GM19467 (cell line): ENCODE data around the gene LEMD2.
"Not testable (repeated sequence)": the region's sequence is repeated elsewhere in the genome, so short reads cannot be mapped to it uniquely, and the experiment has no call there.

Experiments
- ATAC-seq: cut with Tn5 transposase; IDR thresholded peaks from one replicate; pipeline ENCODE4 v1.9.1; 2021; ENCODE audit warnings: mild to moderate bottlenecking, moderate library complexity; ENCODE audit not compliant: unreplicated experiment

Gene LEMD2

DNA sequence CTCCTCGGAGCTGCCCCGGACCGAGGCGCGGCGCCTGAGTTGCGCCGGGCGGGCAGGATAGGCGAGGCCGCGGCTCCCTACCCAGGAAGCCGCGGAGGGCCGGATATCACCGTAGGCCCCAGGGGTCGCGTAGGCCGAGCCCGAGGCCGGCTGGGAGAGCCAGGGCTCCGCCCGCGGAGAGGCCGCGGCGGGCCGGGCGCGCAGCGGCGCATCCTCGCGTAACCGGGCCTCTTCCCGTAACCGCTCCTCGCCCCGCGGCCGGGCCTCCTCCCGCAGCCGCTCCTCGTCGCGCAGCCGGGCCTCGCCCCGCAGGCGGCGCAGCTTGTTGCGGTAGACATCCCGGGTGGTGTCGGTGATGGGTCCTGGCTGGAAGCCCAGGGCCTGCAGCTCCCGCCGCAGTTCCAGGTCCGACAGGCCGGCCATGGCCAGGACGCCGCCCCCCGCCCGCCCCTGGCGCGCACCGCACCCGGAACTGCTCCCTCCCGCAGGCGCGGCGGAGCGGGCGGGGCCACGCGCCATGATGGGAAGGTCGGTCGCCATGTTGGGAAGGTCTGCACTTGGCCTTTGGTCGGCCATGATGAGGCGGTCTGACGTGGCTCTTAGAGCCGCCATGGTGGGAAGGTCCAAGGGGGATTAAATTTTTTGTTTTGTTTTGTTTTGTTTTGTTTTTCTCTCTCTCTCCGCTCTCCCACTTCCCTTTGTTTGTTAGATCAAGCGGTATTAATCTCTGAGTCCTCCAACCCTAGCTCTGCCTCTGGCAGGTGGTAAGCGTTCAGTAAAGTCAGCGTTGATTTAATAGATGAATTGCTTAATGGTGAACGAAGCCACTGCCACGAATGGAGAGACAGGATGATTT is at the start of gene LEMD2:
Gene LEMD2 (minus strand): TSS at position 437 of the 856 bp plus-strand sequence. CDS start 14 bp downstream, at position 423.
- ATAC-seq = peak; percentile 80

DNA sequence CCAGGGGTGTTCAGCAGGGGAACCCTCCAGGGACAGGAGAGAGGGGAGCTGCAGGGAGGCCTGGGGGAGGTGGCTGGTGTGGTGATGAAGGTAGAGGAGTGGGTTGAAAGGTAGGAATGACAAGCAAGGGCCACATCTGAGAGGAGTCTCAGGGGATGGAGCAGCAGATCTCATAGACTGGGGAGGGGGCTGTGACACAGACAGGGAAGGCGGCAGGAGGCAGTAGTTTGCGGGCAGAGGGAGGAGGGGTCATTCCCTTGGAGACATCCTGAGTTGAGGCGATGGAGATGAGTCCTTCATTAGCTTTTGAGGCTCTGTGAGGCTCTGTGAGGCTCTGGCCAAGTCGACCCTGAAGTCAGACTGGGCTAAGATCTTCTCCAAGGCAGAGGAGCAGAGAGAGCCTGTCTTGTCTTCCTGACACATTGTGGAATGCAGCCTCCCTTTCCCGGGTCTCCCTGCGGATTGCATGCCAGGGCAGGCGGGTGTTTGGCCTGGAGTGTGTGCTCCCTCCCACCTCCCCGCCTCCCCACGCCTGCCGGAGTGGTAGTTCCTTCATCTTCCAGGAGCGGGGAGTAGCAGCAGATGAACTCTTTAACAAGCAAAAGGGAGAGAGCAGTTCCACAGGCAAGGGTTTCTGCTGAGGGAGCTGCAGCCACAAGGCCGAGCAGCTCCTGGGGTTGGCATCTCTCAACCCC is 49.2 kb upstream of the LEMD2 start:
- no peak for ATAC-seq

DNA sequence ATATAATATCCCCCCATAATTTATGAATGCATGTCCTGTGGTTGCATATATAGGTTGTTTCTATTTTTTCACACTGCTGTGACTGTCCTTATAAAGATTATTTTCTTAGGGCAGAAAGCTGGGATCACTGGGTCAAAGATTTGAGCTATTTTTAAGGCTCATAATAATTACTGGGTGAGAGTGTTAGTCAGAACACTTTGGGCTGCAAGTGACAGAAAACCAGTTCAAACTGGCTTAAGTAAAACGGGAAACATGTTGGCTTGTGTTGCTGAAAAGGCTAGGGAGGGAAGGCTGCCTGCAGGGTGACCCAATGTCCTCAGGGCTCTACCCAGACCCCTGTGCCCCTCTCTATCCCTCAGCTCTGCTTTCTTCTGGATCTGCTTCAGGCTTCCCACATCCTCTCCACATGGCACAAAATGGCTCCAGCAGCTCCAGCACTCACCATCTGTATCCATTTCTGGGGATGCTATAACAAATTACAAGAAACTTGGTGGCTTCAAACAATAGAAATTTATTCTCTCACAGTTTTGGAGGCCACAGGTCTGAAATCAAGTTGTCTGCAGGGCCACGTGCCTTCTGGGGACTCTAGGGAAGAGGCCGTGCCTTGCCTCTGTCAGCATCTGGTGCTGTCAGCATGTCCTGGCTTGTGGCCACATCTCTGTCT is 48.0 kb upstream of the LEMD2 start:
- no peak for ATAC-seq

DNA sequence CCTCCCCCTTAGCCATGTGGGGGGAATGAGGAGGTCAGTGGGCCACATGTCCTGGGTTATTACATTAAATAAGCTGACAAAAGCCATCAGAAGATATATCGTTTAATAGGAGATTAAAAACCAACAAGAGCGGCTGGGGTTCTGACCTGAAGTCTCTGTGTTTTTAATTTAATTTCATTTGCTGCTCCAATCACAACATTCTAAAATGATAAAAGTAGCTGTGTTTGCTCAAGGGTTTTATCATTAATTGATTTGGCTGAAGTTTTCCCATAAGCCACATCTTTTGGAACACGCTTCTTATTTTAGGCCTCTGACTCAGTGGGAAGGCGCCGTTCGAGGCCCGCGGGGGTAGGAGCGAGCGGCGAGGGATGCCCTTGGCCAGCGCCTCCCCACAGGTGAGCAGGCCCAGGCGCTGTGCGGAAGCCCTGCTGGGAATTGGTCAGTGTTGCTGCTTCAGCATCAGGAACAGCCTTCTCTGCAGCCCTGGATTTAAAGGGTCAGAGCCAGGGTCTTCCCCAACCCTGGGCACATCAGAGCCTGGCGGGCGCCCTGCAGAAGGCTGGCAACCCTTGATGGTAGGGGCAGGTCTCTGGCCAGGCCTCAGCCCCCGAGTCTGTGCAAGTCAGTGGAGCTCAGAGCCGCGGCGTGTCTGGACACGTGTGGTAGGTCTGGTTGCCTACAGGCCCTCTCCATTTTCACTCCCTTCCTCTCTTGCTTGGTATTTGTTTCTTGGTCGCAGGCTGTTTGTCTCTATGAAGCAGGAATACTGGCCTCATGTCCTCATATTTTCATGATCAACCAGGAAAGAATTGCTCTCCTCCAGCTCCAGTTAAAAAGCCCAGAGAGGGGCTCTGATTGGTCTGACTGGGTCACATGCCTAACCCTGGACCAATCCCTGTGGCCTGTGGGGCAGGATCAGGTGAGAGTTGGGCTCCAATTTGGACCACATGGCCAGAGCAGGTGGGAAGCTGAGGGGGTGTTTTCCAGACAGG is 45.8 kb upstream of the LEMD2 start:
- no peak for ATAC-seq

DNA sequence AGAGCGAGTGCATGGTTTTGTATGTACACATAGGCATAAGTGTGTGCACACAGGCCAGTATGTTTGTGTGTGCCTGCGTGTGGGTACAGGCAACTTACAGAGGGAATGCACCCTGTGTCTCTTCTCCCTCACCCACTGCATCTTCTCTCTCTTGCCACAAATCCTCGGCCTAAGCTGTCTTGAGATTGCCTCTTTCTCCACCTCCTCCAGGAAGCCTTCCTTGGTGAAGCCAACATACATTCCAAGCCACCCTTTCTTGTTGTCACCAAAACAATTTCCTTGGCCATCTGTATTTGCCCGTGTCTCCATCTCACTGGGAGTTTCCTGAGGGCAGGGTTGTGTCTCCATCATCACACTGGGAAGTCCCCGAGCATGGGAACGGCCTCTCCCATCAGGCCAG is 44.7 kb upstream of the LEMD2 start:
- ATAC-seq = no peak

DNA sequence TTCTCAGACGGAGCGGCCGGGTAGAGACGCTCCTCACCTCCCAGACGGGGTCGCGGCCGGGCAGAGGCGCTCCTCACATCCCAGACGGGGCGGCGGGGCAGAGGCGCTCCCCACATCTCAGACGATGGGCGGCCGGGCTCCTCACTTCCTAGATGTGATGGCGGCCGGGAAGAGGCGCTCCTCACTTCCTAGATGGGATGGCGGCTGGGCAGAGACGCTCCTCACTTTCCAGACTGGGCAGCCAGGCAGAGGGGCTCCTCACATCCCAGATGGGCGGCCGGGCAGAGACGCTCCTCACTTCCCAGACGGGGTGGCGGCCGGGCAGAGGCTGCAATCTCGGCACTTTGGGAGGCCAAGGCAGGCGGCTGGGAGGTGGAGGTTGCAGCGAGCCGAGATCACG is 43.9 kb upstream of the LEMD2 start:
- ATAC-seq = not testable (repeated sequence)

DNA sequence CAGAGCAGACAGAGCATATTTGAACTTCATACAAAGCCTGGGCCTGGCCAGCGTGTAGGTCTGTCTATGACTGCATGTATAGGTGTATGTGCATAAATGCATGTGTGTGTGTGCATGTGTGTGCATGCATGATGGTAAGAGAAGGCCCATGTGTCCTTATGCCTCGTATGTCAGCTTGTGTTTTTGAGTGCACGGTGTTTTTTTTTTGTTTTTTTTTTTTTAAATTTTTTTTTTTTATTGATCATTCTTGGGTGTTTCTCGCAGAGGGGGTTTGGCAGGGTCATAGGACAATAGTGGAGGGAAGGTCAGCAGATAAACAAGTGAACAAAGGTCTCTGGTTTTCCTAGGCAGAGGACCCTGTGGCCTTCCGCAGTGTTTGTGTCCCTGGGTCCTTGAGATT is 42.8 kb upstream of the LEMD2 start:
- ATAC-seq = not testable (repeated sequence)

DNA sequence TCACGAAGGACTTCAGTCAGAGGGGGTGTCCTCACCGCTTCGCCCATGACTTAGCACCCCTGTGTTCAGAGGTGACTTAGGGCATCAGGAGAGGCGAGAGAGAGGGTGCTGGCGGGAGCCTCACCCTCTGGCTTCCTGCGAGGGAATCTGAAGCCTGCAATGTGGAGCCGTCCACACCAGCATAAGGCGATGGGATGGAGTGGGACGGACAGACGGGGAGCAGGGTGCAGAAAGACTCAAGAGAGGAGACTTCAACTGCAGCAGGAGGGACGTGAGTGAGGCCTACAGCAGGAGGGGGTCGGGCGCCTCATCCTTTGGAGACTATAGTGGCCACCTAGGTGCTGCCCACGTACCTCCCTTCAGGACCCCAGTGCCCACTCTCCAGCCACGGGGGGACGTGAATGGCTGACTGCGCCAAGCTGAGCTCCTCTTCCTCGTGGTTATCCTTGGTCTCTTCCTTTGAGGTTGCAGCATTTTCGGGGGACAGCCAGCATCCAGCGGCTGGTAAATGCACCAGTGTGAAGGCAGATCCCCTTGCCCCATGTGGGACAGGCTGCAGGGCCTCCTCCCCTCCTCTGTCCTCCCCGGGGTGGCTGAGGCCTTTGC is 41.8 kb upstream of the LEMD2 start:
- no peak for ATAC-seq

DNA sequence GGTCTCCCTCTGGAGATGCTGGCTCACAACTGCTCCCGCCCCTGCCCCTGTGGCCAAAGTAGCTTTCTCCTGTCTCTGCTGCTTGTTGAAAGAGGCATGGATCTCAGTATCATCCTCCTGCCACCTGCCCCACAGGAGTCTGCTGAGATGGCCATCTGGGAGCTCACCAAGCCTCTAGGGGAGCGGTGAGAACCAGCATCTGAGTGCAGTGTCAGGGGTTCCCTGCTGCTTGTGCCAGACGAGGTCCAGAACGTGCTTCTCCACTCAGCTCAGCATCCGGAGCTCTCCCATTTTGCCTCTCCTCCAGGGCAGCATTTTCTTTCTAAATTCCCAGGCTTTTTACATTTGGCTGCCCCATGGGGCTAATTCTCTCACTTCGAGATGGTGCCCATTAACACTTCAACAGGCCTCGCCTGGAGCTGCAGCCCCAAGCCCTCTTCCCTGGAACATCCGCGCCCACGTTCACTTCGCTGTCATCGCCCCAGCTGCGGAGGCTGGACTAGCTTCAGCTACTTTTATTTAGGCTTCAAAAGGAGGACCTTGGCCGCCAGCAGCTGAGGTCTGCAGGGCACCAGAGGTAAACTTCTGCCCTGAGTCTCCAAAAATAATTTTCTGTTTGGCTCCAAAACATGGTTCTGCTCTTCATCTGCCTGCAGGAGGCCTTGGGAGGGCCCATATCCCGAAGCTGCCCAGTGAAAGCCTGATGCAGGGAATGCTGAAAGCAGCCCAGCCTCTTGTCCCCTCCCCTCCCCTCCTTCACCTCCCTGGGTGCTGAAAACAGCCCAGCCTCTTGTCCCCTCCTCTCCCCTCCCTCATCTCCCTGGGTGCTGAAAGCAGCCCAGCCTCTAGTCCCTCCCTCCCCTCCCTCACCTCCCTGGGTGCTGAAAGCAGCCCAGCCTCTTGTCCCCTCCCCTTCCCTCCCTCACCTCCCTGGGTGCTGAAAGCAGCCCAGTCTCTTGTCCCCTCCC is 40.1 kb upstream of the LEMD2 start:
- no peak for ATAC-seq

DNA sequence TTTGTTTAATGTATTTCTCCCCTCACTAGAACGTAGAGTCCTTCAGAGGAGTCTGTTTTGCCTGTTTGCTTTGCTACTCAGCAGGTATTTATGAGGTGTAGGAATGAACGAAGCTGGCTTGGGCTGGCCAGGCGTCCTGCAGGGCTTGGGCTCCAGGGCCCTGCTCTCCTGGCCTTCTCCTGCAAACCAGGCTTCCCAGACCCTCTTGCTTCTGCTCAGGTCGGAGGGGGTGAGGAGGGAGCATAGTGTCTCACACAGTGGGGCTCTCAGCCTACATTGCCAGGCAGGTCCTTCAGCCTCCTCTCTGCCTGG is 39.5 kb upstream of the LEMD2 start:
- no peak for ATAC-seq

DNA sequence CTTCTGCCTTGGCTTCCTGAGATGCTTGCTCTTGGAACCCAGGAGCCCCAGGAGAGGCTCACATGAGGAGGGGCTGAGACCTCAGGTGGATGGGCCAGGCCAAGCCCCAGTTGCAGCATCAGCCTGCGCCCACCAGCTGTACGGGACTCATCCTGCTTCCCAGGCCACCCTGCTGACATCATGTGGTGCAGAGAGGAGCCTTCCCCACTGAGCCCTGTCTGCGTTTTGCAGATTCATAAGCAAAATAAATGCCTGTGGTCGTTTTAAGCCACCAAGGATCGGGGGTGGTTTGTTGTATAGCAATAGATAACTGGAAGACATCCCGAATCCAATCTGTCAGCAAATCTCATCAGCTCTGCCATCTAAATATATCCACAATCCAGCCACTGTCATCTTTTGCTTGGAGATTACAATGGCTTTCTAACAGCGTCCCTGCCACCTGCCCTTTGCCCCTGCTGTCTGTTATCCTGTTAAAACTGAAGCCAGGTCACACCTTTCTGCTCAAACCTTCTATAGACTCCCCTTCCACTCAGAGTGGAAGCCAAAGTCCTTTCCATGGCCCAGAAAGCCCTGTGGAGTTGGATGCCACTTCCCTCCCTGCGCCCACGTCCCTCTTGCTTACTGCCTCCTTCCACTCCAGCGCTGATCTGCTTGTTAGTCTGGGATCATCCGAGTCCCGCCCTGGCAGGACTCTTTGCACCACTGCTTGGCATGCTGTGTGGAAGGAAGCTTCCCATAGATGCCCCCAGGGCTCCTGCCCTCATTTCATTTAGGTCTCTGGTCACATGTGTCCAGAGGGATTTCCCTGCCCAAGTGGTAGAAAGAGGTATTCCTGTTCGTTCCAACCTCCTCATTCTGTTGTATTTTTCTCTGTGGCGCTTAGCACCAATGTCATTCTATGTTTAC is 38.9 kb upstream of the LEMD2 start:
- ATAC-seq = no peak

DNA sequence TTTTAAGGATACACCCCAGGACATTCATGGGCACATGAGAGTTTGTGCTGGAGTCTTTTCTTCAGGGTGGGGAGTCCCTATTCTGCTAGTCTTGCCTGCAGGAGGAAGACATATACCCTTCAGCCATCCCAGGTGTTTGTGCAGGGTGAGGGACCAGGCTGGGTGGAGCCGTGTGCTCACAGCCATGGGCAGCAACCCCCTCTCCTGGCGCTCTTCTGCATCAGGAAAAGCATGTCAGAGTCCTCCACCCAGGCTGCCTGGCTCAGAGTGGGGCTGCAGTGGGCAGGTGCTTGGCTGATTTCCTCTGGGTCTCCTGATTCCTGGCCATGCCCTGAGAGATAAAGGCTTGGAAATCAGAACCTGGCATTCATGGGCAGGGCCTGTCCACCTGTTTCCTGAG is 37.6 kb upstream of the LEMD2 start:
- no peak for ATAC-seq

DNA sequence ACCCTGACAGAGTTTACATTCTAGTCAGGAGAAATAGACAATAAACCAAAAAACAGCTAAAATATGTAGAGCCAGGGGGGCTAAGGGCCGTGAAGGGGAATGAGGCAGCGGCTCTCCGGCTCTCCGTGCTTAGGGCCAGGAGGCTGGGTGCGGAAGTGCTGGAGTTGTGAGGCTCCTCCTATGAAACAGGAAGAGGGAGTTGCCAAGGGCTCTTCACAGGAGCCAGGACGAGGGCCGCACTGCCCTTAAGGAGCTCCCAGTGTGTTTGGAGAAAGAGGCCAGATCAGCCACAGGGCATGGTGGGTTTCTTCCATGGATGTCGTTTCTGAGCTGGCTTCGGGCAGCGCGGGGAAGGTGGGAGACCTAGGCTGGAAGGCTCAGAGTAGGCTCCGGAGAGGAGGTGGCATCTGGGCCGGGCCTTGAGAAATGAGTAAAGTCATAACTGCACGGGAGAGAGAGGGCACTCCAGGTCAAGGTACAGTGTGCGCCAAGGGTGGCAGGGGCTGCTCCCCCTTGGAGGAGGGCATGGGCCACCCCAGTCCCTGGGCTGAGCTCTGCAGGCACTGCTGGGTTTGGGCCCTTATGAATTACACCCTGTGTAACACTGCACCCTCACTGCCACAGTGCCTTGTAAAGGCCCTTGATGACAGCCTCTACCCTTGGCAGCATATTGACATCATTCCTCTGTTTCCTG is 35.7 kb upstream of the LEMD2 start:
- no peak for ATAC-seq

DNA sequence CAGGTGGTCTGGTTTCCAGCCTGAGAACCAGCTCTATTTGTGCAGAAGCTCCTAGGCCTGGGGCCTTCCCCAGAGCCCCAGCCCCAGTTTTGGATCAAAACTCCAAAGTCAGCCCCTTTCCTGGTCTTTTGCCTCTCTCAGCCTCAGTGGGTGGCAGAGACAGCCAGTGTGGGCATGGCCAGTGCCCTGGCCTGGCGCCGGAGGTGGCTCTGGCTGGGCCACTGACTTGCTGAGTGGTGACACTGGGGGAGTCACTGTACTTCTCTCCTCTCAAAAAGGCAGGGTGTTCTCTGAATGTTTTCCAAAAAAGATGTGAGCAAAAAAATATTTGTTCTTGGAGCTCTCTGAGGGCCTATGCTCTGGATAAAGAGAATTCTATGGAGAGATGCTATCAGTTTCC is 34.9 kb upstream of the LEMD2 start:
- no peak for ATAC-seq

DNA sequence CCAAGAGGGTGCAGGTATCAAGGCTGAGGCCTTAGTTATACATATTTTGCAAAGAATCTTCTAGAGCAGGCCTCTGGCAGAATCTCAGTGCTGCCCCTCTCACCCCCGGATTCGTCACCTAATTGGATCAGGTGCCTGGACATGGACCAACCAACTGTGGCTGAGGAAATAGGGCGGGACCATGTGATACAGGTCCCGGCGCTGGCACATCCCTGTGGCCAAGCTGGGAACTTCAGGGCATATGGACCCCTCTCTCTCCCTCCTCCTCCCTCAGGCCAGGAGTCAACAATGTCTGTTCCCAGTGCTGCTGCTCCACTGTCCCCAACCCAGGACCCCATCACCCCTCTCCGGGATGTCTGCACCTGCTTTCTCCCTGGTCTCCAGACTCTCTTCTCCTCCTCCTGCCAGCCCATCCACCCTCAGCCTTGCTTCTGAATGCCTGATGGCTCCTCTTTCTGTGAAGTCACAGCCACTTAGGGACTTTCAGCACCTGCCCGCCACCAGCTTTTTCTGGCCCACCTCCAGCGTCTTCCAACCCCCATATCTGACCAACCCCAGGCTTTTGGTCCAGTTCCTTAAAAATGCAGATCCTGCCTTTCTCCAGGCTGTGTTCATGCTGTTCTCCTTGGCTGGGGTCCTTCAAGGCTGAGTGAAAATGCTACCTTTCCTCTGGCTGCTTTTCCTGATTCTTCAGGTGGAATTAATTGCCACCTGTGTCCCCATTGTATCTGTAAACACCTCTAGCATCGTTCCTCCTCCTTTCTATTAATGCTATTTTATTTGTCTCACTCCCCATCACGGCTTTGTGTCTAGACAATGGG is 33.9 kb upstream of the LEMD2 start:
- ATAC-seq = no peak

DNA sequence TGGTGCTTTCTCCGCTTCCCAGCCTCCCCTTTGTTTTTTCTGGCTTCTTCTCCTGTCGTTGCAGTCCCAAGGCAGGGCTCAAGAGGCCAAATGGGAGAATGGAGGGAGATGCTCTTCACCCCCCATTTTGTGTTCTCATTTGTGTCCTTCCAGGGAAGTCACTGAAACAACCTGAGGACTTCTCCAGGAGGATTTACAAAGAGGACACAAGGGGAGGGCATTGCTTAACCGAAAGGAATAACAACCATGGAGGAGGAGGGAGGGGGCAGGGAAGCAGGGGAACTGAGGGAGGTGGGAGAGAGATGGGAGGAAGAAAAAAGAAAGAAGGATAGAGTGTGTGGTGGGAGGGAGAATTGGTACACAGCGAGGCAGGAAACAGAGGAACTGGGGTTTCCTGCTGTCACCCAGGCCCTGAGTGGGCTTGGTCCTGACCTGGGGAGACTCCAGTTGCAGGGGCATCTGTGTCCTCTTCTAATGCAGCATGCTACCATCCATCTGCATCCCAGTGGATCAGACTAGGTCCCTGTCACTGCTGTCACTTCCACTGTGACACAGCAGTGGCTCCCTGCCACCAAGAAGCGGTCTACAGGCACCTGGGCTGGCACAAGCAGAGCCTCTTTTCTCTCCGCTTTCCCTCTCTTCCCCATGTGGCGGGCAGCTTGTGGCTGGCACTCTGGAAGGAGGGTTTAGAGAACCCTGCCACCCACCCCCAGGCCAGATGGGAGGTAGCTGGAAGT is 32.0 kb upstream of the LEMD2 start:
- ATAC-seq = no peak
